COLO829 (cell line): ENCODE data around the gene BMP3.
A peak's percentile ranks its signal among the peaks of the same experiment; 100 is the strongest.

Experiments used
- DNase-seq: peaks from one replicate; pipeline ENCODE4 v3.0.0; 2012; ENCODE audit warnings: low spot score

The BMP3 gene

GRCh38 chr4:81040012-81040659, 9.6 kb downstream of the BMP3 start:
- DNase-seq = peak; percentile 50

GRCh38 chr4:81042578-81043365, 12.3 kb downstream of the BMP3 start:
- no peak for DNase-seq

- DNase-seq = no peak
Observed at GRCh38 chr4:81049330-81049729, 18.8 kb downstream of the BMP3 start.

- no peak for DNase-seq
Observed at GRCh38 chr4:81049907-81050306, 19.4 kb downstream of the BMP3 start.

- DNase-seq = peak; percentile 26
Observed at GRCh38 chr4:81052119-81053068, 21.9 kb downstream of the BMP3 start.

- DNase-seq = no peak
Observed at GRCh38 chr4:81058621-81059020, 28.1 kb downstream of the BMP3 start.

GRCh38 chr4:81060587-81061343, 30.3 kb downstream of the BMP3 start:
- no peak for DNase-seq

- no peak for DNase-seq
Observed at GRCh38 chr4:81061344-81061730, 30.8 kb downstream of the BMP3 start.

- no peak for DNase-seq
Observed at GRCh38 chr4:81062001-81062400, 31.5 kb downstream of the BMP3 start.

- DNase-seq = no peak
Observed at GRCh38 chr4:81065446-81065845, 34.9 kb downstream of the BMP3 start.

- DNase-seq = peak; percentile 64
Observed at GRCh38 chr4:81069706-81070331, 39.3 kb downstream of the BMP3 start.

GRCh38 chr4:81071013-81071412, 40.5 kb downstream of the BMP3 start:
- DNase-seq = no peak

GRCh38 chr4:81081156-81081555, 50.6 kb downstream of the BMP3 start:
- DNase-seq = no peak

GRCh38 chr4:81084029-81084428, 53.5 kb downstream of the BMP3 start:
- no peak for DNase-seq

GRCh38 chr4:81084634-81085033, 54.1 kb downstream of the BMP3 start:
- DNase-seq = no peak

GRCh38 chr4:81085291-81085690, 54.8 kb downstream of the BMP3 start:
- no peak for DNase-seq

- no peak for DNase-seq
Observed at GRCh38 chr4:81085979-81086378, 55.5 kb downstream of the BMP3 start.

- DNase-seq = no peak
Observed at GRCh38 chr4:81093720-81094401, 63.4 kb downstream of the BMP3 start.

- DNase-seq = no peak
Observed at GRCh38 chr4:81095389-81095788, 64.9 kb downstream of the BMP3 start.

GRCh38 chr4:81096566-81096965, 66.1 kb downstream of the BMP3 start:
- no peak for DNase-seq

GRCh38 chr4:81102107-81102506, 71.6 kb downstream of the BMP3 start:
- no peak for DNase-seq
